Endothelial cell (in vitro differentiated cells): ENCODE data around the gene RNASE9. TPM values are rescaled to one million over a fixed set of nuclear protein-coding genes. Genes with fewer than 3 reads are reported as not detected.

Source experiments
- DNase-seq: peaks from one replicate; pipeline ENCODE4 v3.0.0; 2021; ENCODE audit warnings: low spot score
- H3K27ac Mint-ChIP-seq: one replicate; pipeline ENCODE4 v1.8.0; 2021; ENCODE audit warnings: mixed read lengths, inconsistent platforms; ENCODE audit not compliant: unreplicated experiment
- H3K27me3 Mint-ChIP-seq: one replicate; pipeline ENCODE4 v1.8.0; 2021; ENCODE audit warnings: mild to moderate bottlenecking, moderate library complexity, mixed read lengths, inconsistent platforms; ENCODE audit not compliant: unreplicated experiment
- H3K36me3 Mint-ChIP-seq: one replicate; pipeline ENCODE4 v1.8.0; 2021; ENCODE audit warnings: mild to moderate bottlenecking, low read depth, mixed read lengths, inconsistent platforms; ENCODE audit not compliant: unreplicated experiment
- H3K4me1 Mint-ChIP-seq: one replicate; pipeline ENCODE4 v1.8.0; 2021; ENCODE audit warnings: mild to moderate bottlenecking, mixed read lengths, inconsistent platforms; ENCODE audit not compliant: unreplicated experiment
- H3K4me3 Mint-ChIP-seq: one replicate; pipeline ENCODE4 v1.8.0; 2021; ENCODE audit warnings: mild to moderate bottlenecking, mixed read lengths, inconsistent platforms; ENCODE audit not compliant: unreplicated experiment
- H3K9me3 Mint-ChIP-seq: one replicate; pipeline ENCODE4 v1.8.0; 2021; ENCODE audit warnings: mixed read lengths, inconsistent platforms; ENCODE audit not compliant: unreplicated experiment
- CTCF ChIP-seq: fragments of 200-600 bp; sonication (generic); IDR thresholded peaks from one replicate; pipeline ENCODE4 v1.5.0; 2021; ENCODE audit warnings: antibody characterized with exemption; ENCODE audit not compliant: unreplicated experiment
- long read RNA-seq: library from polyadenylated mRNA; unstranded; transcript quantifications from one replicate; pipeline ENCODE4 v2.0.0, GENCODE V29; 2020; ENCODE audit not compliant: unreplicated experiment
- total RNA-seq: library from RNA; stranded (reverse); fragmentation: NEBNext Ultra II Directional; extraction: Animal tissue kit (Norgen Biotek cat#: 25700); gene quantifications from one replicate; pipeline ENCODE4 v1.2.1, GENCODE V29; 2021; ENCODE audit not compliant: unreplicated experiment

The RNASE9 gene
- not detected for total RNA-seq
- long read RNA-seq = 0 reads

- Mint-ChIP-seq H3K27me3 (no peaks in the 10 kb centered on the region), H3K36me3 (no peaks in the 10 kb centered on the region), H3K4me3 (no peak within 1 kb of the TSS), H3K9me3 (no peaks in the 10 kb centered on the region), H3K27ac (no peak within 1 kb of the TSS), H3K4me1 (peaks cover 4% of the 10 kb centered on the region)
- TF ChIP-seq CTCF = no peak
- DNase-seq = no peak
These were observed at the start of gene RNASE9 for GRCh38 chr14:20560961-20561360. TSS of gene RNASE9 (minus strand) at chr14:20561047.

GRCh38 chr14:20610002-20610765 lies 49.3 kb upstream of the RNASE9 start:
- no peak overlapping the region for H3K27ac Mint-ChIP-seq
- no peaks in the 10 kb centered on the region for H3K36me3 Mint-ChIP-seq
- no peak for TF ChIP-seq CTCF
- H3K9me3 Mint-ChIP-seq = no peaks in the 10 kb centered on the region
- DNase-seq = peak; percentile 79
- H3K4me1 Mint-ChIP-seq = peaks cover 6% of the 10 kb centered on the region
- no peaks in the 10 kb centered on the region for H3K27me3 Mint-ChIP-seq
- no peak overlapping the region for H3K4me3 Mint-ChIP-seq

GRCh38 chr14:20609215-20610001 lies 48.6 kb upstream of the RNASE9 start:
- peaks cover under 1% of the 10 kb centered on the region for H3K4me1 Mint-ChIP-seq
- no peaks in the 10 kb centered on the region for H3K9me3 Mint-ChIP-seq
- peak; percentile 98 for TF ChIP-seq CTCF
- H3K36me3 Mint-ChIP-seq = no peaks in the 10 kb centered on the region
- H3K4me3 Mint-ChIP-seq = no peak overlapping the region
- no peak overlapping the region for H3K27ac Mint-ChIP-seq
- H3K27me3 Mint-ChIP-seq = no peaks in the 10 kb centered on the region
- DNase-seq = peak; percentile 76

- Mint-ChIP-seq H3K4me1 (no peaks in the 10 kb centered on the region), H3K4me3 (no peak overlapping the region), H3K36me3 (no peaks in the 10 kb centered on the region), H3K27ac (no peak overlapping the region), H3K9me3 (no peaks in the 10 kb centered on the region), H3K27me3 (peaks cover 2% of the 10 kb centered on the region)
- no peak for TF ChIP-seq CTCF
- no peak for DNase-seq
These were observed 47.7 kb upstream of the RNASE9 start for GRCh38 chr14:20608383-20609110.
